ENCODE measurements around the gene ITGBL1.

Gene ITGBL1

DNA sequence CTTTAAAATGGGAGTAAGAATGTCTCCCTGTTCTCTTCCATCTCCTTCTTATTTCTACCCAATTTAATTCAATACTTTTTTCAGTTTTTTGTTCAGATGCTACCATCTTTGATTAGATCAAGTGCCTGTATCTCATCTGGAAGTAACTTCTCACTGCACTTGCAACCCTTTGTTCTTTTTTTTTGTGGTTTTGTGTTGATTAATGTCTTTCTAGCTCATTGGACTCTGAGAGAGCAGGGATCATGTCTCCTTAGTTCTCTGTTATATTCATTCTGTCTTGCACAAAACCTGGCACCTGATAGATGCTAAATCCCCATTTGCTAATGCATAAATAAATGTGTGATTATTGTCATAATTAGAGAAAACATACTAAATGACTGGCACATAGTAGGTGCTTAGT lies 834 bp upstream of the ITGBL1 start:
- no peak for DNase-seq

DNA sequence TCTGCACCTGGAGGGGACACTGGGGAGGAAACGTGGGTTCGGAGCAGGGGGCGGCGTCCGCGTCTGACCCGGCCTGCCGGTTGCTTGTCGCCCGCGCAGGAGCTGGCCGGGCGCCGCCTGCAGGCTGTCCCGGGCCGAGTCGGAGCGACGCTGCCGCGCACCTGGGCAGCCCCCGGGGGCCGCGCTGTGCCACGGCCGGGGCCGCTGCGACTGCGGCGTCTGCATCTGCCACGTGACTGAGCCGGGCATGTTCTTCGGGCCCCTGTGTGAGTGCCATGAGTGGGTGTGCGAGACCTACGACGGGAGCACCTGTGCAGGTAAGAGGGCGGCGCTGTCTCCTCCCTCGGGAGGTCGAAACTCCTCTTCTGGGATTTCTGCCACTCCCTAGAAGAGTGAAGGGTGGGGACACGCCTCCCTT lies 1.3 kb downstream of the ITGBL1 start:
- no peak for DNase-seq

DNA sequence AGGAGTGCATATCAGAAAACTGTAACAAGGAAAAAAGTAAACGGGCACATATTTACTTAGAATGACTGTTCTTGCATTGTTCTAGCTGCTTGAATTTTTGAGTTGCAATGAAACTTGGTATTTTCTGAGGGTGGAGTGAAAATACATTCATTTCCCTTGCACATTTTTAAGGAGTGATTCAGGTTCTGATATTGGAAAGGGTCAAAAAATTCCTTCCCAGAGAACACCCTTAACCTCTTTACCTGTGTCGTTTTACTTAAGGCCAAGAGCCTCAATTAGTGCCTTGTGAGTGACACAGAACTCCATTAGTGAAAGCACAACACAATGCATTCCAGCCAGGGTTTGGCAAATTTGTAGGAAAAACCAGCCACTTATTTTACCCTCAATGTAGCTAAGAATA lies 2.3 kb downstream of the ITGBL1 start:
- DNase-seq = no peak

DNA sequence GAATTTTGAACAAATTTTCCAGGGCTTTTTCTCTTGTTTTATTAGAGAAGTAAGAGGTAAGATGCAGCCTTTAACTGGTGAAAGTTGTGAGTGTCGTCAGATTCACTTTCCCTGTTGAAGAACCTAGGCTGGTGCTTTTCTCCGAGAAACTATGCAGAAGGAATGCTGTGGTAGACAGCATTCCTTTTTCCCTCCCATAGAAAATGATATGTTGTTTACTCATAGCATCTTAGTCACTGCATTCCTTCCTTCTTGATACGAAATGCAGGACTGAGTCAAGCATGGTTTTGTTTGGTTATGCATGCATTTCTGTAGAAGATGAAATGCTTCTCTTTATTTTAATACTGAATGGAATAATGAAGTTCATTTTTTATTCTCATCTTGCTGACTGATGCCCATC lies 3.4 kb downstream of the ITGBL1 start:
- no peak for DNase-seq

DNA sequence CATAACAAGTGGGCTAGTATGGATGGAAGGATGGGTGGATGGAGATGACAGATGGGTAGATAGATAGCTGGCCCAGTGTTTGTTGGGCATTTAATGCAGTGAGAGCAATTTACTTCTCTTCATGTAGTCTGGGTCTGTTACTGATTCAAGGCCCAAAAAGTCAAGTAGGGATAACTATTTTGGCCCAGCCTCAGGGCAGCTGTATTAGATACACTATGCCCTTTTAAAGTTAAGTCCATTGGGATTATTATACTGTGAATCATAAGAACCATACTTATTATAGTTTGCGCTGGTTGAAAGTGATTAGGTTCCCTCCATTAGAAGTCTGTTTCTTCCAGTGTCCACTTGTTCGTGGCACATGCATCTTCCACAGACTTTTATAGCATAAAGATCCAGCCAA lies 4.7 kb downstream of the ITGBL1 start:
- DNase-seq = no peak

DNA sequence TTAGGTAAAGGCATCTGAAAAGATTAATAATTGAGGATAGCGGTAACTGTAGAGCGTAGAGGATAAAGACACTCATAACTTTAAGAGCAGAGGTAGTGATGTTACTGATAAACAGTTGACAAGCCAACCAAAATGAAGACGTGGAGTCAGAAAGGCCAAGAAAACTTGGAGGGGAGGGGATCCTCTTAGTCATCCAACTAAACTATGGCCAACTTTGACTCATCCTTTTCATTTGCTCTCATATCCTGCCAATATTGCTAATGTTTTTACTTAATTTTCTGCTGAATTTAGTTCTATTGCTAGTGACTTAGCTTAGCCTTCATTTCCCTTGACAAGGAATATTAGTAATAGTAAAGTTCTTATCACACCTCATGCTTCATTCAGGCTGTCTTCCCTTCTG lies 13.4 kb downstream of the ITGBL1 start:
- no peak for DNase-seq

DNA sequence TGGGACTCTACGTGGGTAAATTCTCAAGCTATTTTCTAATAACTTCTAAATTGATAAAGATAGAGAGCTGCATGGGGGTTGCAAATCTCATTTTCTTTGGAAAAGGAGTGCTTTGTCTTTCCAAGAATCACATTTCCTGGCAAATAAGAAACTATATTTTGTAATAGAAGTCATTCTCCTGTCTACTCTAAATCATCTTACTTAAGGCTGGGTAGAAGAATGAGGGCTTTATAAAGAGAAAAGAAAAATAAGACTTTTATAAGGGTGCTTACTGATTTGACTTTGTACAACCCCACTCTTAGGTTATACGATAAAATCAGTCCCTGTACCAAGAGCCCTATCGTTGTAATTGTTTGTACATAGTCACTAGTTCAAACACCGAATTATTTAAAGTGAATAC lies 14.9 kb downstream of the ITGBL1 start:
- DNase-seq = no peak

DNA sequence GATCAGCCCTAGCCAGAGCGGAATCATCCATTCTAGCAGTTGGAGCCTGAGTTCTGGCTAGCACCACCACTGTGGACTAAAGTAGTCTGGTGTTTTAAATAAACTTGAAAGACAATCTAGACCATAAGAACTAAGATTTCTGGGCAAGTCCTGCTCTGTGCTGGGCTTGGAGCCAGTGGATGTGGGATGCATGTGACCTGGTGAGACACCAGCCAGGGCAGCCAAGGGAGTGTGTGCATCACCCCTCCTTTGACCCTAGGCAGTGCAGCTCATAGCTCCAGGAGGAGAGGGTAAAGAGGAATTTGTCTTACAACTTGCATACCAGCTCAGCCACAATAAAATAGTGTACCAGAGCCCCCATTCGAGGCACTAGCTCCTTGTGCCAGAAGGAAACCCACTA lies 21.0 kb downstream of the ITGBL1 start:
- DNase-seq = no peak

DNA sequence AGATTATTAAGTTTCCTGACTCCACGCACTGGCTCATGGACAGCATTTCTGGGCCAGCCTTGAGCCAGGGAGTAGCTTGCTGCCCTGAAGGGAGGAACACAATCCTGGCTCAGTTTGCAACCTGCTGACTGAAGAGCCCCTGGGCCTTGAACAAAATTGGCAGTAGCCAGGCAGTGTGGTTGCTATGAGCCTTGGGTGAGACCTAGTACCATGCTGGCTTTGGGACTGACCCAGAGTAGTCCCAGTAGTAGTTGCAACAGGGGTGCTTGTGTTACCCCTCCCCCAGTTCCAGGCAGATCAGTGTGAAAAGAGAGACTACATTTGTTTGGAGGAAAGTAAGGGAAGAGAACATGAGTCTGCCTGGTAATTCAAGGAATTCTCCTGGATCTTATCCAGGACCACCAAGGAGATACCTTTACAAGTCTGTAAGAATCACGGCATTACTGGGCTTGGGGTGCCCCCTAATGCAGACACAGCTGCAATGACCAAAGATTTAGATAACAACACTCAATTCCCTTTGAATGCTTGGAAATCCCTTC lies 22.0 kb downstream of the ITGBL1 start:
- DNase-seq = no peak

DNA sequence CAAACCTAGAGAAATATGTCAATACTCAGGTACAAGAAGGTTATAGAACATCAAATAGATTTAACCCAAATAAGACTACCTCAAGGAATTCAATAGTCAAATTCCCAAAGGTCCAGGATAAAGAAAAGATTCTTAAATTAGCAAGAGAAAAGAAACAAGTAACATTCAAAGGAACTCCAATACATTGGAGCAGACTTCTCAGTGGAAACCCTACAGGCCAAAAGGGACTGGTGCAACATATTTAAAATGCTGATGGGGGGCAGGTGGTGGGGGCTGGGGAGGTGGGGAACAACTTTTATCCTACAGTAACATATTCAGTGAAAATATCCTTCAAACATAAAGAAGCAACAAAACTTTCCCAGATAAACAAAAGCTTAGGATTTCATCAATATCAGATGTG lies 23.1 kb downstream of the ITGBL1 start:
- DNase-seq = no peak

DNA sequence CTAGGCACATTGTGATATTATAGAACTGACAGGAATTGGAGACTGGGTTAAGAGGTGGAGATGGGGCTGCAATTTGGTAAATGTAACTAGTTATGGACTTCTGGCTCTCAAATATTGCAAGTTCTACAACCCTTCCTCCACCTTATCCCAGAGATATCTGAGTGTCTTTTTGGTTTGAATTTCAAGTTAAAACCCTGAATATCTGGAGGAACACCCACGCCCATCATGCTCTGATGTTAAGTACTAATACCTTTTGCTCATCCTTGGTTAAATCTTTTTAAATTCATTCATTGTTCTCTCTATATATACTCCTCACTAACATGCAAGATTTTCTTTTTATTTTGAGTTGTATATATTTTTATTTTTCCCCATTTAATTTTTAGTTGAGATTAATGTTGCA lies 28.9 kb downstream of the ITGBL1 start:
- DNase-seq = no peak

DNA sequence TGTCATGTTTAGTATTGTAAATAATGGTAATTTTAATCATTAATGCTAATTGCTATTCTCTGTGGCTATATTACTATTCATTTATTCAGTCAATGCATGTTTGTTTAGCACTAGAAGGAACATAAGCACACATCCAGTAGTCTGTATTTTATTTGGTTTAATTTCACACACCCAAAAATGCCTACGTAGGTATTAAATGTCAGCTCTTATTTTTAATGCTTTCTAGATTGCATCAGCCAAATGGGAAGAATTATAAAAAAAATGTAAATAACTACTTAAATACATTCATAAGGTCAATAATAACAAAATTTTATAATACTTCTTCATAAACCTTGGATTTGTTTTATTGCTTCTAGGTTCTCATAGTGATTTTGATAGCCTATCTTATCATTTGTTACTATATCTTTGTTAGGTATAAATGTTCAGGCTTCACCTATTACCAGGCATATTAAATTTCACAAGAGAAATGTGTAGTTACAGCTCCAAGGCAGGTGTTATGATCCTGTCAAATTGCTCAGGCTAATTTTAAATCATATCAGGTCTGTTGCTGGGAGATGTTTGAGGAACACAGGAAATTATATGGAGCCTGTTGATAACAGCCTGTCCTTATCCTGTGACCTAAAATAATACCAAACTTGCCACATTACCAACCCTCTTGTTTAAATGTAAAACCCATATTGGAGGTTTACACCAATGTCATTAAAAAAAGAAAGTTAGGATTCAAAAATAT lies 34.4 kb downstream of the ITGBL1 start:
- no peak for DNase-seq

DNA sequence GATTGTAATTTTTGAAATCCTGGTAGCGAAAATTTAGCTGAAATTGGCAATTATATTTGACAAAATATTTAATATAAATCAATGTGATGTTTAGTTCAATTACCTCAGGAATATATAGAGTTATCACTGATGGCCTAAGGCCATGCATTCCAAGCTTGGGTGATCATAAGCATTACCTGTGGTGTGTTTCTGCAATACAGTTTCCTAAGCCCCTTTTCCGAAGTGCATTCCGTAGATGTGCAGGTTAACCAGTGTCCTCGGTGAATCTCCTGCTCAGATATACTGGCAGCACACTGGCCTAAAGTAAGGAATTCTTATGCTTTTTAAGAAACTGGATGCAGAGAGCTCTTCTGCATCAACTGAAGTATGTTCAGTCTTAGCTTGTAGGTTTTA lies 35.0 kb downstream of the ITGBL1 start:
- no peak for DNase-seq

DNA sequence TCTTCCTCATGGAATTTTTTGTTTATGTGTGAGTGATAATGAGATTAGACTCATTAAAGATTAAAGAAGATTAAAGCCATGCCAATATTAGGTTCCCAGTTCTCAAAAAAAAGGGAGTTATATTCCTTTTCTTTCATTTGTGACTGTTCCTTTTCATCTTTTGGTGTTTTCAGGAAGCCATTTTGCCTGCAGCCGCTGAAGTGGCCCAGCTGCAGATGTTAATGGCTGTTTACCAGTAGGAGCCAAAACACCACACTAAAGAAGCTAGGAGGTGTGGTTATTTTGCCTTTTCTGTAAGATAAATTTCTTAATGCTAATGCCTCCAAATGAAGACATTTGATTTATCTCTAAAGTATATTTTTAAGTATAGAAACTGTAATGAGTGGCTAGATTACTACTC lies 36.3 kb downstream of the ITGBL1 start:
- DNase-seq = no peak

DNA sequence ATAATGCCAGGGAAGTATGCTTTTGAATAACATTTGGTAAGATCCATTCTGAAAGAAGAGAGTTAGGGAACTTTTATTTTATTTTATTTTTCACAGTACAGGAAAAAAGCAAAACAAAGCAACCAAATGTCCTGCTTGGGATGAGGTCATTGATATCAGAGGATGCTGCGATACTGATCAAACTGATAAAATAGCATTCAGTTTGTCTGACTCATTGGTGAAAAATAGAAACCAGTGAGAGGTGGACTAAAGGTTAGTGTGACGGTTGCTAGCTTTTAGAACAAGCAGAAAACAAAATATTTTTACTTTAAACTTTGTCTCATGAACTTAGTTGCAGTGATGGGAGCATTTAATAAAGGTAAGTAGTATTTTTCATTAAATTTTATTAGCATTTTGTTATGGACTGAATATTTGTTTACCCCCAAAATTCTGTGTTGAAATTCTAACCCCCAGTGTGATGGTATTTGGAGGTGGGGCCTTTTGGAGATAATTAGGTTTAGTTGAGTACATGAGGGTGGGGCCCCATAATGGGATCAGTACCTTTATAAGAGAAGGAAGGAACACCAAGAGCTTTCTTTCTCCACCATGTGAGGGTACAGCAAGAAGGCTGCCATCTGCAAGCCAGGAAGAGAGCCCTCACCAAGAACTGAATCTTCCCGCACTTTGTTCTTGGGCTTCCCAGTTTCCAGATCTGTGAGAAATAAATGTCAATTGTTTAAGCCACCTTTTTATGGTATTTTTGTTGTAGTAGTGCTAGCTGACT lies 37.3 kb downstream of the ITGBL1 start:
- no peak for DNase-seq

DNA sequence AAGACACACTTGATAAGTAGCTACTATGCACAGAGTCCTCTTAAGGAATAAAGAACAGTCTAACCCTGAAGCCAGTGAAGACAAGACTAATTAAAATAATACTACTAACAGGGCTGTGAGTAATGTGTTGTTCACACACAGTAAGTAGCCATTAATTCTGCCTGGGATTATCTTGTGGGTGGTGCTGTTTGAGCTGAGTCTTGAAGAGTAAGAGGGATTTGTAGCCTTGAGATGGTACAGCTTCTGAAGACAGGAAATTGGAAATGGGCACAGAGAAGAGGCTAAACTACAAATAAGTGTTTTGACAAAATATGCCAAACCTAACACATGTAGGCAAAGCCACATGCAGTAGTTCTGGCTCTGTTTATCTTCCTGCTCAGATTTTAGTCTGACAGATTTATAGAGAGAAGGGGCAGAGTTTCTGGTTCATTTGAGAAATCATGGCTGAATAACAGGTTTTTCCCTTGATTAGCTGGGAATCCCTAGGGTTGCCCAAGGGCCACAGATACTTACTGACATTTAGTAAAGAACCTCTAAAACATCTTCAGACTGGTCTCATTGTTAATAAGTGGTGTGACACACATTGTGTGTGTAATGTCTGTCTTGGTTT lies 38.0 kb downstream of the ITGBL1 start:
- DNase-seq = no peak

DNA sequence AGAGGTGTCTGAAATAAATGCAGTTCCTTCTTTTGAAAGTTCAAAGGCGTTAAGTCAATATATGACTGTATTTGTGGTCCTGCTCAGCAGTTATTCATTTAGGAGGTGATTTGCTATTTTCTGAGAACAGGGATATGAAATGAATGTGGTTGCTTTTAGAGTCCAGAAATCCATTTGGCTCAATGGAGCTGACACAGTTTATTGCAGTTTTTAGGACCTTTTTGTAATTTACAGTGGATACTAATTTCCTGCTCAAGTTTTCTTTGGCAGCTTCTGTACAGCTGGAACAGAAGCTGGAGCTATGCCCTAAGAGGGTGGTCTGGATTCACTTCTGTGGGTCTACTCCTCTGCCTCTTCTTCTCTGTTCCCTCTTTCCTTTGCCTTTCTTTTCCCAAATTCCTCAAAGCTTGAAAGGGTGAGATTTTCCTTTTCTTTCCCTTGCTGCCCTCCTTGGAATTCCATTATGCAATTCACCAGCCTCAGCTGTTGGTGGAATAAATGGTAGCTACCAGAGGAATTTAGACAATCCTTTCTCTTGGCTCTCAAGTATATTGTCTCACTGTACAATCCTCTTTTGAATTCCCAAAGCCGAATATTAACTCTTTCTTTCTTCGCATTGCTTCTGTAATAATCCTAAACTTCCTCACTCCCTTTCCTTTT lies 39.9 kb downstream of the ITGBL1 start:
- no peak for DNase-seq

DNA sequence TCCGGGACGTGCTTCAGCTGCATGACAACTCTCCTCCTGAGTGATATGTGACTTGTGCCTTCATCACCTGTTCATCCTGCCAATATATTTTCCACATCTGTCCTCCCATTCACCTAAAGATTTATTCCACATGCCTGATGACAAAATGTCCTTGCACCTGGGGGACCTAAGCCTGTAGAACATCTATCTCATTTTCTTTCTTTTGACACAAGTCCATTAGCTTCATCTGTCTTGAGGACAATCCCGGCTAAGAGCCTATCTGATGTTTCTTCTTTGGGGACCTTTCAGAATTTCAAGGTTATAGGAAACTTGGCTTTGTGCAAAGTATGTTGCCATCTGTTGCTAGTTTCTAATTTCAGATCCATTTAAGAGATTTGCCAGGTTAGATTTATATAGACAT lies 41.1 kb downstream of the ITGBL1 start:
- DNase-seq = no peak

DNA sequence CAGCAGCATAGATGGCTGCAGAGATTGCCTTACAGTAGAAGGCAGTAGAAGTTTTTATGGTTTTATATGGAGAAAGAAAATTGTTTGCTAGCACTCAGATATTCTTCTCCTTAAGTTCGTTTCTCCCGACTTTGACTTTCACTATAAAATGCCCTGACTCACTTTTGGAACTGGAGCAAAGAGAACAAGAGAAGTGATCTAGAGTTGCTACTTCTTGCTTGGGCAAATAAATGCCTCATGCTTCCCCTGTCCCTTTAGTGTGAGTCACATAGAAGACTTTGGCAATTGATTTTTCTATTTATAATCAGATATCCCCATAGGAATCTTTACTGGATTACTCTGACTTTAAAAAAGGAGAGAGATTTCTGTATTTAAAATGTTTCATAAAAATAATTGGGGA lies 46.9 kb downstream of the ITGBL1 start:
- no peak for DNase-seq

DNA sequence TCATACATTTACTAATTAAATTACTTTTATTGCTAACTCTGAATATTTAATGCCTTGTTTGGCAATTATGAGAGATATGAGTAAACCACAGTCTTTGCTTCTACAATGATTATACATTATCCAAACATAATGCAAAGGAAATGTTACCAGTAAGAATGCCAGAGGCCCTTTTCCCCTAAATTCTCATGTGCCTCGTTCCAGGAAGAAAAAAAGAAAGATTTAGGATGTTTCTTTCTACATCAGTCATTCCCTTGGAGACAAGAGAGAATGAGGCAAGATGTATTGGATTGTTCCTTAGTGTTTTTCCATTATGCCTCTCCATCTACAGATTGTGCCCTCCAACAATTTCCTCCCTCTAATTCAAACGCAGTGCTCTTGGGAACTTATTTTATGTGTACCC lies 50.1 kb downstream of the ITGBL1 start:
- DNase-seq = no peak

DNA sequence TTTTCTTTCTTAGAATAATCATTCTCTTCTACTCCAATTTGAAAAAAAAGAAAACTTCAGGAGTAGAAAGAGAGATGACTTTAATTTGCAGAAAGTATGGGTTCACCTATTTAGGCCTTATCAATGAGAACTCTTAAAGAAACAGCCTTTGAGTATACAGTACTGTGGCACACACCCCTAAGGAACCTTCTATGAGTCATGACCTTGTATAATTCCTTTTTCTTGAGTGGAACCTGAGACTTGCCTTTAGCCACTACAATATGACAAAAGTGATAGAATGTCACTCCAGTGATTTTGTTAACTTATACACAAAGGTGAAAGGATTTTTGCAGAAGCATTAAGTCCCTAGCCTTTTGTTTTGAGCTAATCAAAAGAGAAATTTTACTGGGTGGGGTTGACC lies 58.7 kb downstream of the ITGBL1 start:
- no peak for DNase-seq

DNA sequence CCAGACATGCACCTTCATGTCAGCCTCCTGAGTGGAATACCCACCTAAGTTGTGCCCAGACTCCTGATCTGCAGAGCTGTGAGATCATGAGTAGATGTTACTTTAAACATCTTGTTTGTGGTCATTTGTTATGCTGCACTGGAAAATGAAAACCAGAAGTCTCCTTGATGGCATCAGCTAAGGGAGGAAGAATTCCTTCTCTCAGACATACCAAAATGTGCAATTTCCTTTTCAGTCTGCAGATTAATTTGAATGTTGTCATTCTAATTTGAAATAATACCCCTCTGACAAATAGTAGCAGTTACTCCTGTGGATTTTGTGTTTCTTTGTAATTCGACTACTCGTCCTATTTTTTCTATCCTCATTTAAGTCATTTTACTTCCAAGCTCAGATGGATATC lies 59.3 kb downstream of the ITGBL1 start:
- DNase-seq = no peak

DNA sequence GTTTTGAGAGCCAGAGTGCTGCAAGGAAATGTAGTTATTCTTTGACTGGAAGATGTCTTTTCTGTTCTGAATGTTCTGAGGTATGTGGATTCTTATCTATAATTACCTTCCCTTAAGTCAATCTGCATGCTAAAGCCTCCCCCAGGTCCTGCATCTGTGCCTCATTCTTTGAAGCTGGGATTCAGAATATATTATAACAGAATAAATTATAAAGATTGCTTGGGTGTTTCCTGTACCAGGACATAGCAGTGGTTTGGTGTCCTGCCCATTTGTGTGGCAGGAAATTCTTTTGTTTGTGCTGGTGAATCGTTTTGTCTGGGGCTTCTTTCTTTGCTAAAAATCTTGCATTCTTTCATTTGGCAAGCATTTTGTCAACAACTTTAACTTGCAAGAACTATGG lies 60.2 kb downstream of the ITGBL1 start:
- DNase-seq = no peak

DNA sequence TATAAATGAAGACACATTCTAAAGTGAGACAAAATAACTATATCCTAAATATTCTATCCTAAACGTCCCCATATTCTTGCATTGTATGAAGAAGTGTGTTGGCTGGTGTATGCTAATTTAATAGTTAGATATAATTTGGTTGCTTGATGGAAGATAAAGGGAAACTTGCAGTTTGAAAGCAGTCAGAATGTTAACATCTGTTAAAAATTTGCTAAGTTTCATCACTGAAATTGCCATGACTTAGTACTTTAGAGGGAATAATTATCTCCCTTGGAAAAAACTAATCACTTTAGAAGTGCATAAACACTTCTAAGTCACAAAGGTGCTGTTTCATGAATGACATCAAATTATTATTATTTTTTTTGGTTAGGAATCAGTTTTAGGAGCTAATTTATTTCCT lies 61.6 kb downstream of the ITGBL1 start:
- DNase-seq = no peak
